Calu3 (cell line): ENCODE measurements around the gene BLOC1S5. TPM values are rescaled to one million over a fixed set of nuclear protein-coding genes. Genes with fewer than 3 reads are reported as not detected.

Source experiments
- BruUV-seq: library from RNA; stranded (reverse); fragments of 400-500 nt; replicated peaks from 2 replicates; lab custom pipeline; 2021; lab: Mats Ljungman, UMichigan
- CTCF ChIA-PET: fragments of 300-600 bp; sonication (Branson Sonifier 250); formaldehyde crosslinking; loops from one replicate; lab custom pipeline; 2022; ENCODE audit warnings: antibody characterized with exemption; lab: Charles Lee
- DNase-seq: peaks from one replicate; pipeline ENCODE4 v3.0.0; 2022
- H3K27ac Mint-ChIP-seq: one replicate; pipeline ENCODE4 v1.8.0; 2022; ENCODE audit warnings: mixed read lengths; ENCODE audit not compliant: unreplicated experiment
- H3K27me3 Mint-ChIP-seq: one replicate; pipeline ENCODE4 v1.8.0; 2022; ENCODE audit warnings: mixed read lengths; ENCODE audit not compliant: unreplicated experiment
- H3K36me3 Mint-ChIP-seq: one replicate; pipeline ENCODE4 v1.8.0; 2022; ENCODE audit warnings: mild to moderate bottlenecking, moderate library complexity, mixed read lengths; ENCODE audit not compliant: insufficient read depth, unreplicated experiment
- H3K4me1 Mint-ChIP-seq: one replicate; pipeline ENCODE4 v1.8.0; 2022; ENCODE audit warnings: mild to moderate bottlenecking, low read depth, mixed read lengths; ENCODE audit not compliant: unreplicated experiment
- H3K4me3 Mint-ChIP-seq: one replicate; pipeline ENCODE4 v1.8.0; 2022; ENCODE audit warnings: mild to moderate bottlenecking, low read depth, moderate library complexity, mixed read lengths; ENCODE audit not compliant: unreplicated experiment
- H3K9me3 Mint-ChIP-seq: one replicate; pipeline ENCODE4 v1.8.0; 2022; ENCODE audit warnings: low read depth, mixed read lengths; ENCODE audit not compliant: unreplicated experiment
- CTCF ChIP-seq: fragments of 200-600 bp; IDR thresholded peaks from one replicate; pipeline ENCODE4 v1.8.0; 2022; ENCODE audit warnings: antibody characterized with exemption; ENCODE audit not compliant: unreplicated experiment
- intact Hi-C: fragments of 100-400 bp; cut with micrococcal nuclease; formaldehyde crosslinking; loops from one replicate; pipeline ENCODE4 v1.10.0; 2022; ENCODE audit not compliant: unreplicated experiment
- total RNA-seq: library from RNA; stranded (reverse); gene quantifications from 2 replicates; pipeline ENCODE4 v1.2.3, GENCODE V29; 2022

The BLOC1S5 gene
- total RNA-seq, 1 experiment from 2014 or later: 8.0 TPM

GRCh38 chr6:8108759-8109539 lies 44.8 kb upstream of the BLOC1S5 start:
- TF ChIP-seq CTCF: no peak
- peak overlapping the region; percentile 69 for H3K27ac Mint-ChIP-seq
- no peak overlapping the region for H3K4me3 Mint-ChIP-seq
- DNase-seq: no peak
- no TSS peak for BruUV-seq
- peaks cover 17% of the 10 kb centered on the region for H3K36me3 Mint-ChIP-seq
- intact Hi-C loops: no loop called here
- CTCF ChIA-PET: no interaction called here
- no peaks in the 10 kb centered on the region for H3K27me3 Mint-ChIP-seq
- H3K9me3 Mint-ChIP-seq: peaks cover 2% of the 10 kb centered on the region
- peaks cover 18% of the 10 kb centered on the region for H3K4me1 Mint-ChIP-seq

- H3K27me3 Mint-ChIP-seq: no peaks in the 10 kb centered on the region
- intact Hi-C loops: no loop called here
- BruUV-seq: no TSS peak
- H3K36me3 Mint-ChIP-seq: peaks cover 17% of the 10 kb centered on the region
- H3K4me3 Mint-ChIP-seq: peak overlapping the region; percentile 33
- DNase-seq: peak; percentile 29
- H3K9me3 Mint-ChIP-seq: peaks cover 2% of the 10 kb centered on the region
- CTCF ChIA-PET: interaction anchor here (0.6 kb wide), 1 partner anchor 172 kb away, joined by 3 read pairs; no protein-coding TSS in a partner anchor
- no peak for TF ChIP-seq CTCF
- H3K27ac Mint-ChIP-seq: peak overlapping the region; percentile 69
- H3K4me1 Mint-ChIP-seq: peaks cover 18% of the 10 kb centered on the region
Measured at GRCh38 chr6:8108031-8108660, 44.0 kb upstream of the BLOC1S5 start.

GRCh38 chr6:8105791-8106190 lies 41.6 kb upstream of the BLOC1S5 start:
- Mint-ChIP-seq H3K27ac (no peak overlapping the region), H3K4me1 (peaks cover 20% of the 10 kb centered on the region), H3K4me3 (no peak overlapping the region), H3K9me3 (peaks cover 2% of the 10 kb centered on the region), H3K27me3 (no peaks in the 10 kb centered on the region), H3K36me3 (peaks cover 38% of the 10 kb centered on the region)
- CTCF ChIA-PET: no interaction called here
- no TSS peak for BruUV-seq
- no peak for DNase-seq
- intact Hi-C loops: no loop called here
- TF ChIP-seq CTCF: no peak

- Mint-ChIP-seq H3K4me1 (peaks cover 22% of the 10 kb centered on the region), H3K27me3 (no peaks in the 10 kb centered on the region), H3K36me3 (peaks cover 51% of the 10 kb centered on the region), H3K27ac (no peak overlapping the region), H3K4me3 (no peak overlapping the region), H3K9me3 (peaks cover 2% of the 10 kb centered on the region)
- no TSS peak for BruUV-seq
- TF ChIP-seq CTCF: no peak
- CTCF ChIA-PET: no interaction called here
- no peak for DNase-seq
- intact Hi-C loops: no loop called here
Measured at GRCh38 chr6:8103726-8104125, 39.5 kb upstream of the BLOC1S5 start.
